Peyer's patch (tissue), 4 donors: ENCODE measurements around the gene HNRNPLL. TPM values are rescaled to one million over a fixed set of nuclear protein-coding genes. Genes with fewer than 3 reads are reported as not detected.

Experiments used
- DNase-seq, 3 donors: peaks; one replicate each; pipeline ENCODE4 v3.0.0-alpha.2; 2017 to 2019
- H3K27ac ChIP-seq, 4 donors: fragments of 200-600 bp; sonication (generic); one replicate each; pipeline ENCODE4 v1.5.1; 2016 to 2019
- H3K27me3 ChIP-seq, 2 donors: fragments of 200-600 bp; sonication (generic); one replicate each; pipeline ENCODE4 v1.5.1; 2019
- H3K36me3 ChIP-seq, 3 donors: fragments of 200-600 bp; sonication (generic); one replicate each; pipeline ENCODE4 v1.5.1; 2016 to 2019
- H3K4me1 ChIP-seq, 4 donors: fragments of 200-600 bp; sonication (generic); one replicate each; pipeline ENCODE4 v1.5.1; 2016 to 2019
- H3K4me3 ChIP-seq, 4 donors: fragments of 200-600 bp; sonication (generic); 1 replicate in 3 of 4; 2 replicates in 1 of 4; pipeline ENCODE4 v1.5.1; 2016 to 2019; ENCODE audit warnings: mild to moderate bottlenecking in 1 of 4
- H3K9me3 ChIP-seq, 4 donors: fragments of 200-600 bp; sonication (generic); one replicate each; pipeline ENCODE4 v1.5.1; 2016 to 2019; ENCODE audit warnings: mild to moderate bottlenecking in 1 of 4
- POLR2A ChIP-seq, 2 donors: fragments of 450-650 bp; IDR thresholded peaks; one replicate each; pipeline ENCODE4 v1.5.1; 2017; ENCODE audit warnings: antibody characterized with exemption in 2 of 2, mild to moderate bottlenecking in 2 of 2, moderate library complexity in 2 of 2
- total RNA-seq, 4 donors: library from RNA; depleted of rRNA; stranded (reverse); fragments of >200 nt; gene quantifications; one replicate each; pipeline ENCODE4 v1.1.0, GENCODE V29; 2016
- TF ChIP-seq, protein P1 (sequence below), 6 experiments: fragments of 450-650 bp in 4 of 6; fragments of 200-600 bp in 2 of 6; sonication (generic) in 1 of 6; IDR thresholded peaks; one replicate each; pipeline ENCODE4 v1.5.1; 2017 to 2019; ENCODE audit warnings: antibody characterized with exemption in 6 of 6, mild to moderate bottlenecking in 3 of 6, moderate library complexity in 1 of 6

Gene HNRNPLL
- total RNA-seq, 4 donors from 2014 or later = 33.3 to 70.1 (median 48.0) TPM

DNA sequence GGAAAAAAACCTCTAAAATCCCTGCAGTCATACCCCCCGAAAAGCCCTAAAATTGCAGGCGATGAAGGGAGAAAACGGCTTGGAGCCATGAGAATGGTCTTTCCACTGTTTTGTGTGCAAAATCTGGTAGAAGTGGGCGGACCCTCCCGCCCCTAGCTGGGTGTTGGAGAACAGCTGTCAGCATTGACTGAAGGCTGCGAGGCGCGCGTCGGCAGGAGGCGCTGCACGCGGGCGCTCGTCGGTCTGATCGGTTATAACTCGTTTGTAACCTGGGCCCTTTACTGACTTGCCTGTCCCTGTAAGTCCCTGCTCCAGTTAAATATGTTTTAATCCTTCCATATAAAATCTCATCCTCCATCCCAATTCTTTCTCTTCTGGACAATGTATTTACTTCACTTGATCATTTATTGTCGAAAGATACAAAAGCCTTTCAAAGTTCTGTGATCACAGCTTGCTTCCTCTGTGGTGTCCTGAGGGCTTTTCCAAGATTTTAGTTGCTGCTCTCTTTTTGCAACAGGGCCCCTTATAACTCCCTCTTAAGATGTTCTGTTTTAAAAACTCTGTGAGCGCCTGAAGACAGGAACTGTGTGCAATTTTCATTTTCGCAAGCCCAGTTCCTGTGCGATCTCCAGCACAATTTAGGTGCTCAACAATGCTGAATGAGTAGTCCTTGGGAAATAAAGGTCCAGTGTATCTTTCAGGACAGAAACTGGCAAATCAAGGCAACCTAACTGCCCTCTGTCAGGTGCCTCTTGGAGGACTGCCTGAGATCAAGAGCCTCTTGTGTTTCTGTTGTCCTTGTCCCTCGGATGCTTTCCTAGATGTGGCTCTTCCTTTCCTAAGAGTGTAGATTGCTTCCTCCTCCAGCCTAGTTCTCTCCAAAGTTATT is 918 bp upstream of the HNRNPLL start:
- peak overlapping the region; percentile 65 to 96 (median 84) for H3K4me3 ChIP-seq
- no peaks in the 10 kb centered on the region for H3K27me3 ChIP-seq
- peaks cover 0 to 8% (median 3%) of the 10 kb centered on the region in 4 donors for H3K4me1 ChIP-seq
- no peaks in the 10 kb centered on the region for H3K36me3 ChIP-seq
- H3K27ac ChIP-seq = peak overlapping the region; percentile 89 to 100 (median 96)
- no peaks in the 10 kb centered on the region for H3K9me3 ChIP-seq
- peak; percentile 56 to 91 (median 85) for DNase-seq
- TF ChIP-seq, protein P1, sequence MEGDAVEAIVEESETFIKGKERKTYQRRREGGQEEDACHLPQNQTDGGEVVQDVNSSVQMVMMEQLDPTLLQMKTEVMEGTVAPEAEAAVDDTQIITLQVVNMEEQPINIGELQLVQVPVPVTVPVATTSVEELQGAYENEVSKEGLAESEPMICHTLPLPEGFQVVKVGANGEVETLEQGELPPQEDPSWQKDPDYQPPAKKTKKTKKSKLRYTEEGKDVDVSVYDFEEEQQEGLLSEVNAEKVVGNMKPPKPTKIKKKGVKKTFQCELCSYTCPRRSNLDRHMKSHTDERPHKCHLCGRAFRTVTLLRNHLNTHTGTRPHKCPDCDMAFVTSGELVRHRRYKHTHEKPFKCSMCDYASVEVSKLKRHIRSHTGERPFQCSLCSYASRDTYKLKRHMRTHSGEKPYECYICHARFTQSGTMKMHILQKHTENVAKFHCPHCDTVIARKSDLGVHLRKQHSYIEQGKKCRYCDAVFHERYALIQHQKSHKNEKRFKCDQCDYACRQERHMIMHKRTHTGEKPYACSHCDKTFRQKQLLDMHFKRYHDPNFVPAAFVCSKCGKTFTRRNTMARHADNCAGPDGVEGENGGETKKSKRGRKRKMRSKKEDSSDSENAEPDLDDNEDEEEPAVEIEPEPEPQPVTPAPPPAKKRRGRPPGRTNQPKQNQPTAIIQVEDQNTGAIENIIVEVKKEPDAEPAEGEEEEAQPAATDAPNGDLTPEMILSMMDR (IDR thresholded peaks at IDR 0.05) = peak; percentile 40 to 99 (median 88)
- no peak for TF ChIP-seq POLR2A (IDR thresholded peaks at IDR 0.05)

DNA sequence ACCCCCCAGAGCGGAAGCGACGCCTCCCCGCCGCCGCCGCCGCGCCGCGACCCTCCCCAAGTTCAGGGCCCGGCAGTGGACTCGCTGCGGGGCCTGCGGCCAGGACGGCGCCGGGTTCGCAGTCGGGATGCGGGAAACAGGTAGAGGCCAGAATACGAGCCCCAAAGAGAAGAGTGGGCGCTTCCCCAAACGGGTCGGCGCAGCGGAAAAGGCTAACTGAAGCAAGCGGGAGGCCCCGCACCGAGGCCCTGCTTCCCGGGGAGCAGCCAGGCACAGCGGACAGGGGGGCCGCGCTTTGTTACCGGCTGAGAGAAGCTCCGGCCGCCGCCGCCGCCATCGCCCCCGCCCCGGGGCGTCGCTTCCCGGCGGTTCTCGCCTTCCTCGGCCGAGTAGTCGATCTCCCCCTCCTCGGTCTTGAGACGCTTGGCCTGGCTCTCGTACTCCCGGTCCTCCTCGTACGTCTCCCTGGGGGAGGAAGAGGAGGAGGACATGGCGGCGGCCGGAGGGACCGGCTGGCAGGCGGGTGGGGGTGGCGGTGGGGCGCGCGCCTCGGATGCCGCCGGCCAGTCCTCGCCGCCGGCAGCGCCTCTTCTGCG is 494 bp downstream of the HNRNPLL start:
- Histone ChIP-seq H3K36me3 (no peaks in the 10 kb centered on the region), H3K4me3 (peak overlapping the region; percentile 65 to 96 (median 84)), H3K4me1 (peaks cover 0 to 12% (median 4%) of the 10 kb centered on the region in 4 donors), H3K27me3 (no peaks in the 10 kb centered on the region), H3K9me3 (no peaks in the 10 kb centered on the region), H3K27ac (peak overlapping the region; percentile 89 to 100 (median 96))
- DNase-seq = peak; percentile 31 to 74 (median 64)
- no peak for TF ChIP-seq POLR2A (IDR thresholded peaks at IDR 0.05)
- TF ChIP-seq, protein P1 (IDR thresholded peaks at IDR 0.05) = no peak

DNA sequence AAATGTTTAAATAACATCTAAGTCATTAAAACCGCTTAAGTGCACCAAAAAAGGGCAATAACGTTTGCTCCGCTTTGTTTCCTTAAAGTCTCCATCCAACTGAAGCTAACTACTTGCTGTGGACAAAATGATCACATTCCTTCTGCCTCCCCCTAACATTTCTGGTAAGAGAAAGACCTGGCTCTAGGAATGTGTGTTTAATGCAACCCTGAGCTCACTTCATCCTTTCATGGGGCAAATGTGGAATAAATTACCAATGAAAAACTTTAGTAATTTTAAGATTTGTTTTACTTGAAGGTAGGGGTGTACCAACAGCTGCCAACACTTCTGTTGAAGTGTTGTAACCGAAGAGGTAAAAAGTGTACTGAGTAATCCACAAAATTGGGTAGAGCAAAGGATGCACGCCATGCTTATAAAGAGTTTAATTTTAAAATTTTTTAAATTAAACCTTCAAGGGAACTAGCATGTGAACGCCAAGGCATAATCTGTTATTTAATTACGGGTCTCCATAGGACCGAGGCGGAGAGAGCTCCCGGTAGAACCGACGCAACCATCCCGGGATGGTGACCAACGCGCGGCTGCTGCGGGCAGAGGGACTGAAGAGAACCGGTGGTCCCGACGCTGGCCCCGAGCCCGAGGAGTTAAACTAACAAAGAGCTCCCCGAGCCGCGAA is 1.1 kb downstream of the HNRNPLL start:
- Histone ChIP-seq H3K27me3 (no peaks in the 10 kb centered on the region), H3K27ac (peak overlapping the region; percentile 89 to 100 (median 96)), H3K4me1 (peaks cover 0 to 17% (median 6%) of the 10 kb centered on the region in 4 donors), H3K36me3 (no peaks in the 10 kb centered on the region), H3K9me3 (no peaks in the 10 kb centered on the region), H3K4me3 (peak overlapping the region; percentile 65 to 96 (median 84))
- peak in 1 of 3 donors; percentile 61 for DNase-seq
- TF ChIP-seq POLR2A (IDR thresholded peaks at IDR 0.05) = no peak
- TF ChIP-seq, protein P1 (IDR thresholded peaks at IDR 0.05) = no peak

DNA sequence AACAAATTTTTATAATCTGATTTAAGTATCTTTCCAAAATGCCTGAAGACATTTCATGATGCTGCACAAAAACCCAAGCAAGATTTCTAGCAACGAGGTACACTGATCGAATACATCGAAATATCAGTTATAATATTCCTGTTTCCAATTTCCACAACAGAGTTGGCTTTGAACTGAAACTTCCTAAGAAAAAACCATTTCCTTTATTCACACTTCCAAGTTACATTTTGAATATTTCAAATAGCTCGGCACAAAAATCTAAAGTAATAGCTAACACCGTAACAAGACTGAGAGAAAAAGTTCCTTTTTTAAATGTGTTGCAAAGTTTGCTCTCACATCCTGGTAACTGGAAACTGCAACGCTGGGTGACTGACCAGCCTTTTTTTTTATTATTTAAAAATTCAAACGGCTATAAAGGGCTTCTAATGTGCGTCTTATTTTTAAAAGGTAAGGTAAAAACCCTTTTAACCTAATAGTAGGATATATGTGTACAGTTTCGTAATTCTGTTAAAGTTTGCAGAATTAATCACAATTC is 1.7 kb downstream of the HNRNPLL start:
- Histone ChIP-seq H3K36me3 (no peaks in the 10 kb centered on the region), H3K4me1 (peaks cover 0 to 17% (median 6%) of the 10 kb centered on the region in 4 donors), H3K27ac (peak overlapping the region; percentile 89 to 100 (median 96)), H3K27me3 (no peaks in the 10 kb centered on the region), H3K9me3 (no peaks in the 10 kb centered on the region), H3K4me3 (peak overlapping the region; percentile 65 to 96 (median 84))
- DNase-seq = no peak
- TF ChIP-seq, protein P1 (IDR thresholded peaks at IDR 0.05) = no peak
- TF ChIP-seq POLR2A (IDR thresholded peaks at IDR 0.05) = no peak

DNA sequence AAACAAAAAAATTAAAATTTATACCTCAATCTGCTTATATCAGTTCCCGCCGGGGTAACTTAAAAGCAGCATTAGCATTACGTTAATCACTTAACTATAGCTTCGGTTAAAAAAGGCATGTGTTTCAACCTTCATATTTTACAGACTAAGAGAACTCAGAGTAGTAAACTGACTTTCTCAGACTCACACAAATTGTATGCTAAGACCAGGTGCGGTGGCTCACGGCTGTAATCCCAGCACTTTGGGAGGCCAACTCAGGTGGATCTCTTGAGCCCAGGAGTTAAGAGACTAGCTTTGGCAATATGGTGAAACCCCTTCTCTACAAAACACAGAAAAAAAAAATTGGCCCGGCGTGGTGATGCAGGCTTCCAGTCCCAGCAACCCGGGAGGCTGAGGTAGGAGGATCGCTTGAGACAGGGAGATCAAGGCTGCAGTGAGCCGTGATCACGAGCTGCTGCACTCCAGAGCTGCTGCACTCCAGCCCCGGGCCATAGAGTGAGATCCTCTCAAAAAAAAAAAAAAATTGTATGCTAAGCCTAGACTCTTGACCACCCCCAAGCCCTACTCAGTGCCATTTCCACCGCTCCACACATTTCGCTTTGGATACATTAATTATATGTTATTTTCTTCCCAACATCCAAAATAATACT is 2.4 kb downstream of the HNRNPLL start:
- Histone ChIP-seq H3K4me1 (peaks cover 0 to 17% (median 6%) of the 10 kb centered on the region in 4 donors), H3K4me3 (peak overlapping the region; percentile 28 to 96 (median 84))
- no peak for DNase-seq

More for the DNA sequence above, 2.4 kb downstream of the HNRNPLL start:
- Histone ChIP-seq H3K36me3 (no peaks in the 10 kb centered on the region), H3K9me3 (no peaks in the 10 kb centered on the region), H3K27ac (peak overlapping the region; percentile 10 to 99 (median 54)), H3K27me3 (no peaks in the 10 kb centered on the region)
- no peak for TF ChIP-seq POLR2A (IDR thresholded peaks at IDR 0.05)
- TF ChIP-seq, protein P1 (IDR thresholded peaks at IDR 0.05) = no peak
